Bronchial epithelial cell (primary cell): ENCODE results near the gene ACOX3. TPM values are rescaled to one million over a fixed set of nuclear protein-coding genes. Genes with fewer than 3 reads are reported as not detected.
"Not testable (repeated sequence)": the region's sequence is repeated elsewhere in the genome, so short reads cannot be mapped to it uniquely, and the experiment has no call there.

Experiments used
- DNase-seq: peaks from one replicate; pipeline ENCODE4 v3.0.0-alpha.2; 2010; ENCODE audit warnings: low read depth
- FAIRE-seq: peaks from 2 replicates; lab custom pipeline; 2011; peaks lifted over from hg19 to GRCh38; lab: Jason Lieb, UNC
- H3K27me3 ChIP-seq: 2 replicates; pipeline ENCODE4 v1.5.1; 2011; ENCODE audit warnings: low read length; ENCODE audit not compliant: control insufficient read depth, insufficient read depth
- H3K36me3 ChIP-seq: 2 replicates; pipeline ENCODE4 v1.5.1; 2011; ENCODE audit warnings: low read length; ENCODE audit not compliant: control insufficient read depth, insufficient read depth
- H3K4me3 ChIP-seq: 2 replicates; pipeline ENCODE4 v1.5.1; 2011; ENCODE audit warnings: mild to moderate bottlenecking, low read depth, low read length, control low read depth
- CTCF ChIP-seq: IDR thresholded peaks from 2 replicates; pipeline ENCODE4 v1.5.1; 2011; ENCODE audit warnings: mild to moderate bottlenecking, moderate library complexity, low read length, control low read depth, inconsistent platforms; ENCODE audit not compliant: insufficient read depth, severe bottlenecking
- total RNA-seq: library from RNA; depleted of rRNA; stranded (reverse); fragments of >200 nt; gene quantifications from 2 replicates; pipeline ENCODE4 v1.2.1, GENCODE V29; 2014

The ACOX3 gene
- total RNA-seq, 1 donor from 2014 or later: 12.4 TPM

GRCh38 chr4:8387615-8388527 lies 52.7 kb downstream of the ACOX3 start:
- no peak for TF ChIP-seq CTCF
- H3K27me3 ChIP-seq: no peaks in the 10 kb centered on the region
- FAIRE-seq: no peak
- no peak overlapping the region for H3K4me3 ChIP-seq
- H3K36me3 ChIP-seq: peaks cover 18% of the 10 kb centered on the region
- peak; percentile 32 for DNase-seq

GRCh38 chr4:8387194-8387593 lies 53.3 kb downstream of the ACOX3 start:
- TF ChIP-seq CTCF: no peak
- Histone ChIP-seq H3K4me3 (no peak overlapping the region), H3K36me3 (peaks cover 18% of the 10 kb centered on the region), H3K27me3 (no peaks in the 10 kb centered on the region)
- FAIRE-seq: no peak
- DNase-seq: no peak

GRCh38 chr4:8386731-8387130 lies 53.8 kb downstream of the ACOX3 start:
- FAIRE-seq (no peak), DNase-seq (no peak)
- Histone ChIP-seq H3K36me3 (peaks cover 18% of the 10 kb centered on the region), H3K27me3 (no peaks in the 10 kb centered on the region), H3K4me3 (no peak overlapping the region)
- TF ChIP-seq CTCF: no peak

- not testable (repeated sequence) for H3K4me3 ChIP-seq, DNase-seq, H3K27me3 ChIP-seq, FAIRE-seq
- H3K36me3 ChIP-seq: peaks cover 16% of the 10 kb centered on the region
Observed at GRCh38 chr4:8386131-8386530, 54.4 kb downstream of the ACOX3 start.

GRCh38 chr4:8385611-8386010 lies 54.9 kb downstream of the ACOX3 start:
- TF ChIP-seq CTCF: no peak
- Histone ChIP-seq H3K36me3 (peaks cover 14% of the 10 kb centered on the region), H3K4me3 (no peak overlapping the region), H3K27me3 (no peaks in the 10 kb centered on the region)
- FAIRE-seq (no peak), DNase-seq (no peak)

- H3K27me3 ChIP-seq: no peaks in the 10 kb centered on the region
- H3K4me3 ChIP-seq: no peak overlapping the region
- TF ChIP-seq CTCF: no peak
- peaks cover 10% of the 10 kb centered on the region for H3K36me3 ChIP-seq
- DNase-seq (no peak), FAIRE-seq (peak; percentile 87)
Observed at GRCh38 chr4:8385106-8385505, 55.4 kb downstream of the ACOX3 start.
